HL-60 (cell line): ENCODE results near the gene RWDD1.

Source experiments
- DNase-seq, 2 experiments: peaks; one replicate each; pipeline ENCODE4 v3.0.0-alpha.2; 2010 to 2020; ENCODE audit warnings: low read depth in 1 of 2, low spot score in 1 of 2
- H3K27ac ChIP-seq: fragments of 250-450 bp; sonication (Bioruptor Pico); replicated peaks from 2 replicates; pipeline ENCODE4 v1.5.1; 2020; ENCODE audit warnings: mild to moderate bottlenecking, moderate library complexity
- H3K27me3 ChIP-seq: fragments of 250-450 bp; sonication (Bioruptor Pico); 2 replicates; pipeline ENCODE4 v1.5.1; 2021; ENCODE audit warnings: mild to moderate bottlenecking, moderate library complexity; ENCODE audit not compliant: insufficient read depth, poor library complexity, severe bottlenecking
- H3K4me3 ChIP-seq: replicated peaks from 2 replicates; pipeline ENCODE4 v1.5.1; 2011; ENCODE audit warnings: mild to moderate bottlenecking, control low read depth, low read length; ENCODE audit not compliant: insufficient read depth
- GABPA ChIP-seq: IDR thresholded peaks from 2 replicates; pipeline ENCODE4 v1.6.1; 2012; ENCODE audit warnings: low read depth
- POLR2AphosphoS5 ChIP-seq: IDR thresholded peaks from 2 replicates; pipeline ENCODE4 v1.6.1; 2012; ENCODE audit warnings: low read depth
- SPI1 ChIP-seq: IDR thresholded peaks from 2 replicates; pipeline ENCODE4 v1.6.1; 2012; ENCODE audit warnings: low read depth, mild to moderate bottlenecking, borderline replicate concordance
- TF ChIP-seq, protein P1 (sequence below): IDR thresholded peaks from one replicate; pipeline ENCODE4 v1.5.1; 2011; ENCODE audit warnings: low read length, control low read depth, inconsistent platforms; ENCODE audit not compliant: insufficient read depth
- TF ChIP-seq, protein P2 (sequence below): IDR thresholded peaks from 2 replicates; pipeline ENCODE4 v1.6.1; 2012; ENCODE audit warnings: low read depth; ENCODE audit not compliant: insufficient replicate concordance

Gene RWDD1

DNA sequence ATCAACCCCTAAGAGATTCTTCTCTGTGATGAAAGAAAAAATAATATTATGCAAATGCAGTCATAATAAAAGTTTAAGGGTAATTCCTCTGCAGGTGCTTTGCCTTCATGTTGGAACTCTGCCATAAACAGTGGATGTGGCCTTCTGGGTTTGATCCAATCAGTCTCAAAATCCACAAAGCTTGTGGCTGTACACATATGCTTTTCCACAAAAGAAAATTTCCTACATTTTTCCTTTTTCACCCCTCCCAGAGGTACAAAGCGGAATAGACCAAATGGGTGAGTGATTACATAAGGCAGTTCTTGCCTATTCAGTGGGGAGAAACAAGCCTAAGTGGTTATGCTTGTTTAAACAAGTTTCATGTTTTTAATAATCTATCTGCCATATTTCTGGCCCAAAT lies 43.2 kb upstream of the RWDD1 start:
- no peak overlapping the region for H3K27ac ChIP-seq
- no peaks in the 10 kb centered on the region for H3K27me3 ChIP-seq
- TF ChIP-seq, protein P1, sequence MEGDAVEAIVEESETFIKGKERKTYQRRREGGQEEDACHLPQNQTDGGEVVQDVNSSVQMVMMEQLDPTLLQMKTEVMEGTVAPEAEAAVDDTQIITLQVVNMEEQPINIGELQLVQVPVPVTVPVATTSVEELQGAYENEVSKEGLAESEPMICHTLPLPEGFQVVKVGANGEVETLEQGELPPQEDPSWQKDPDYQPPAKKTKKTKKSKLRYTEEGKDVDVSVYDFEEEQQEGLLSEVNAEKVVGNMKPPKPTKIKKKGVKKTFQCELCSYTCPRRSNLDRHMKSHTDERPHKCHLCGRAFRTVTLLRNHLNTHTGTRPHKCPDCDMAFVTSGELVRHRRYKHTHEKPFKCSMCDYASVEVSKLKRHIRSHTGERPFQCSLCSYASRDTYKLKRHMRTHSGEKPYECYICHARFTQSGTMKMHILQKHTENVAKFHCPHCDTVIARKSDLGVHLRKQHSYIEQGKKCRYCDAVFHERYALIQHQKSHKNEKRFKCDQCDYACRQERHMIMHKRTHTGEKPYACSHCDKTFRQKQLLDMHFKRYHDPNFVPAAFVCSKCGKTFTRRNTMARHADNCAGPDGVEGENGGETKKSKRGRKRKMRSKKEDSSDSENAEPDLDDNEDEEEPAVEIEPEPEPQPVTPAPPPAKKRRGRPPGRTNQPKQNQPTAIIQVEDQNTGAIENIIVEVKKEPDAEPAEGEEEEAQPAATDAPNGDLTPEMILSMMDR, result no peak
- TF ChIP-seq GABPA, result no peak
- no peak for TF ChIP-seq POLR2AphosphoS5
- TF ChIP-seq, protein P2, sequence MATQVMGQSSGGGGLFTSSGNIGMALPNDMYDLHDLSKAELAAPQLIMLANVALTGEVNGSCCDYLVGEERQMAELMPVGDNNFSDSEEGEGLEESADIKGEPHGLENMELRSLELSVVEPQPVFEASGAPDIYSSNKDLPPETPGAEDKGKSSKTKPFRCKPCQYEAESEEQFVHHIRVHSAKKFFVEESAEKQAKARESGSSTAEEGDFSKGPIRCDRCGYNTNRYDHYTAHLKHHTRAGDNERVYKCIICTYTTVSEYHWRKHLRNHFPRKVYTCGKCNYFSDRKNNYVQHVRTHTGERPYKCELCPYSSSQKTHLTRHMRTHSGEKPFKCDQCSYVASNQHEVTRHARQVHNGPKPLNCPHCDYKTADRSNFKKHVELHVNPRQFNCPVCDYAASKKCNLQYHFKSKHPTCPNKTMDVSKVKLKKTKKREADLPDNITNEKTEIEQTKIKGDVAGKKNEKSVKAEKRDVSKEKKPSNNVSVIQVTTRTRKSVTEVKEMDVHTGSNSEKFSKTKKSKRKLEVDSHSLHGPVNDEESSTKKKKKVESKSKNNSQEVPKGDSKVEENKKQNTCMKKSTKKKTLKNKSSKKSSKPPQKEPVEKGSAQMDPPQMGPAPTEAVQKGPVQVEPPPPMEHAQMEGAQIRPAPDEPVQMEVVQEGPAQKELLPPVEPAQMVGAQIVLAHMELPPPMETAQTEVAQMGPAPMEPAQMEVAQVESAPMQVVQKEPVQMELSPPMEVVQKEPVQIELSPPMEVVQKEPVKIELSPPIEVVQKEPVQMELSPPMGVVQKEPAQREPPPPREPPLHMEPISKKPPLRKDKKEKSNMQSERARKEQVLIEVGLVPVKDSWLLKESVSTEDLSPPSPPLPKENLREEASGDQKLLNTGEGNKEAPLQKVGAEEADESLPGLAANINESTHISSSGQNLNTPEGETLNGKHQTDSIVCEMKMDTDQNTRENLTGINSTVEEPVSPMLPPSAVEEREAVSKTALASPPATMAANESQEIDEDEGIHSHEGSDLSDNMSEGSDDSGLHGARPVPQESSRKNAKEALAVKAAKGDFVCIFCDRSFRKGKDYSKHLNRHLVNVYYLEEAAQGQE, result no peak
- TF ChIP-seq SPI1, result no peak
- DNase-seq, result no peak
- H3K4me3 ChIP-seq, result no peak overlapping the region

DNA sequence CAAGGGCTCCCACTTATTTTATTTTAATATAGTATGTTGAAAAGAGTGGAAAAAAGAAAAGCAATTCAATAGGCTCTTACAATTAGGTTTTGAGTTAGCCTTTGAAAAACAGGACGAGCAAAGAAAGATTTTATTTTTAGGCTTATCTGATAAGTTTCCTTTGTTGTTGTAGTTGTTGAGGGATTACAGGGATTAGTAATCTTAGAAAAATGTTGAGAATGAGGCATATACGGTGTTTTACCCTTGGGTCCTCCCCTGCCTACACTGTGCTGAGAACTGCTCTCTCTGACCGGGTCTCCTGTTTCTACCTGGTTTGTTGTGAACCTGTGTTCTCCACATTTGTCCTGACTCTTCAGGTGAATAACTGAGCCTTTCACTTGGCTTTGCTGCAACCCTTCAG lies 42.5 kb upstream of the RWDD1 start:
- Histone ChIP-seq H3K4me3 (no peak overlapping the region), H3K27me3 (no peaks in the 10 kb centered on the region), H3K27ac (no peak overlapping the region)
- TF ChIP-seq GABPA (no peak), SPI1 (no peak), POLR2AphosphoS5 (no peak)
- TF ChIP-seq, protein P1, result no peak
- TF ChIP-seq, protein P2, result no peak
- DNase-seq, result no peak

DNA sequence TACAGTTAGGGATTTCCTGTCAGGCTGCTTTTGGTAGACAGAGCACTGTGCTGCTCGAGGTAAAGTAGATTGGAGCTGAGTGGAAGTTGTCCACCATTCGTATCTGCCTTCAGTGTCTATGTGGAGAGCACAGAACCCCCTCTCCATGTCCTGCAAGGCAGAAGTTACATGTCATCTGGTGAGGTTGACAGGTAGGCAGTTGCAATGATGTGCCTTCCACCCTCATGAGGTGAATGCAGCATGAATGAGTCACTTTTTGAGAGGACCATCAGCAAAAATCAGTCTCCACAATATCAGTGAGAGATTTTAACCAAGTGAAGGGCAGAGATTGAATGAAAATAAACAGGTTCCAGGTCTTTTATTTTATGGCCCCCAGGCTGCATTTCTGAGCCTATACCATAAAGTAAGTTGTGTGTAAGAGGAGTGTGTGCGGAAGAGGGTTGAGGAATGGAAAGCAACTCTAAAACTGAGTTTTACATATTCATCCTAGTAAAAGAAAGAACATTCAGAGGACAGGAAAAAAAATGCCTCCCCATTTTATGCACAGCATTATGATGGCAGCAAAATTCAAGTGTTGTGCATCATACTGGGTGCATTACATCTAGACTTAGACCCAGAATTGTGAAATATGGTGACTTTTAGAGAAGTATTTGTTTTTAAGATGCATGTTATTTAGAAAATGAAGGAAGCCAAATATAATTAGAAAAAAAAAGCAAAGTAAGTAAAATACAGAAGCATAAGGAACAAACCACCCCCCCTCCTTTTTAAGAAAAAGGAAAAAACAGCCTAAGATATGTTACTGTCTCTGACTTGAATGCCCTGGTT lies 41.6 kb upstream of the RWDD1 start:
- Histone ChIP-seq H3K4me3 (no peak overlapping the region), H3K27ac (no peak overlapping the region), H3K27me3 (no peaks in the 10 kb centered on the region)
- DNase-seq, result no peak
- TF ChIP-seq SPI1 (no peak), POLR2AphosphoS5 (no peak), GABPA (no peak)
- TF ChIP-seq, protein P2, result no peak
- TF ChIP-seq, protein P1, result no peak
